ENCODE data around the gene MYBPC2. TPM values are rescaled to one million over a fixed set of nuclear protein-coding genes. Genes with fewer than 3 reads are reported as not detected.

MYBPC2 gene
- total RNA-seq, 1 experiment from 2014 or later: not detected

GRCh38 chr19:50462970-50463369 lies 30.3 kb downstream of the MYBPC2 start:
- no peak for TF ChIP-seq CTCF (conservative IDR thresholded peaks at IDR 0.05; ENCODE audit: low read depth, low read length)
- TF ChIP-seq EZH2 (IDR thresholded peaks at IDR 0.05; ENCODE audit: borderline replicate concordance, low read depth, low read length, poor library complexity, severe bottlenecking): no peak
- POLR2A ChIA-PET (ENCODE audit: low non-redundant PET): no interaction called here

GRCh38 chr19:50464348-50464747 lies 31.7 kb downstream of the MYBPC2 start:
- TF ChIP-seq EZH2 (IDR thresholded peaks at IDR 0.05; ENCODE audit: borderline replicate concordance, low read depth, low read length, poor library complexity, severe bottlenecking): no peak
- TF ChIP-seq CTCF (conservative IDR thresholded peaks at IDR 0.05; ENCODE audit: low read depth, low read length): no peak
- no peaks in the 10 kb centered on the region for H3K27me3 ChIP-seq (replicated peaks; ENCODE audit: insufficient read depth, low read depth, low read length, poor library complexity)
- ChIA-PET POLR2A (ENCODE audit: low non-redundant PET) (no interaction called here), CTCF (no interaction called here)
- no TSS peak for BruUV-seq (replicated peaks)
- H3K9me3 ChIP-seq (ENCODE audit: low read depth, low read length, poor library complexity, severe bottlenecking): no peaks in the 10 kb centered on the region
- H3K36me3 ChIP-seq (ENCODE audit: insufficient read depth, low read length, poor library complexity, severe bottlenecking): no peaks in the 10 kb centered on the region
- no peak overlapping the region for H3K27ac ChIP-seq (ENCODE audit: low read depth, low read length, poor library complexity, severe bottlenecking)
- H3K4me3 ChIP-seq (ENCODE audit: low read depth, low read length, poor library complexity, severe bottlenecking): no peak overlapping the region
- H3K4me1 ChIP-seq (ENCODE audit: insufficient read depth, low read length, poor library complexity, severe bottlenecking): no peaks in the 10 kb centered on the region
- DNase-seq (ENCODE audit: low spot score): no peak
- intact Hi-C loops (cut with micrococcal nuclease; ENCODE audit: unreplicated experiment): no loop called here

More at GRCh38 chr19:50462970-50463369, 30.3 kb downstream of the MYBPC2 start:
- H3K27me3 ChIP-seq (replicated peaks; ENCODE audit: insufficient read depth, low read depth, low read length, poor library complexity): peaks cover 4% of the 10 kb centered on the region
- H3K27ac ChIP-seq (ENCODE audit: low read depth, low read length, poor library complexity, severe bottlenecking): no peak overlapping the region
- H3K4me1 ChIP-seq (ENCODE audit: insufficient read depth, low read length, poor library complexity, severe bottlenecking): peaks cover 5% of the 10 kb centered on the region
- BruUV-seq (replicated peaks): no TSS peak
- no peak overlapping the region for H3K4me3 ChIP-seq (ENCODE audit: low read depth, low read length, poor library complexity, severe bottlenecking)
- DNase-seq (ENCODE audit: low spot score): no peak
- H3K9me3 ChIP-seq (ENCODE audit: low read depth, low read length, poor library complexity, severe bottlenecking): no peaks in the 10 kb centered on the region
- H3K36me3 ChIP-seq (ENCODE audit: insufficient read depth, low read length, poor library complexity, severe bottlenecking): no peaks in the 10 kb centered on the region
- intact Hi-C loops (cut with micrococcal nuclease; ENCODE audit: unreplicated experiment): no loop called here
- CTCF ChIA-PET: no interaction called here

GRCh38 chr19:50465000-50465399 lies 32.3 kb downstream of the MYBPC2 start:
- H3K36me3 ChIP-seq (ENCODE audit: insufficient read depth, low read length, poor library complexity, severe bottlenecking): no peaks in the 10 kb centered on the region
- no peak overlapping the region for H3K27ac ChIP-seq (ENCODE audit: low read depth, low read length, poor library complexity, severe bottlenecking)
- no peaks in the 10 kb centered on the region for H3K4me1 ChIP-seq (ENCODE audit: insufficient read depth, low read length, poor library complexity, severe bottlenecking)
- H3K4me3 ChIP-seq (ENCODE audit: low read depth, low read length, poor library complexity, severe bottlenecking): no peak overlapping the region
- intact Hi-C loops (cut with micrococcal nuclease; ENCODE audit: unreplicated experiment): no loop called here
- ChIA-PET CTCF (no interaction called here), POLR2A (ENCODE audit: low non-redundant PET) (no interaction called here)
- H3K27me3 ChIP-seq (replicated peaks; ENCODE audit: insufficient read depth, low read depth, low read length, poor library complexity): no peaks in the 10 kb centered on the region
- DNase-seq (ENCODE audit: low spot score): no peak
- BruUV-seq (replicated peaks): no TSS peak
- no peaks in the 10 kb centered on the region for H3K9me3 ChIP-seq (ENCODE audit: low read depth, low read length, poor library complexity, severe bottlenecking)
- TF ChIP-seq EZH2 (IDR thresholded peaks at IDR 0.05; ENCODE audit: borderline replicate concordance, low read depth, low read length, poor library complexity, severe bottlenecking) (no peak), CTCF (conservative IDR thresholded peaks at IDR 0.05; ENCODE audit: low read depth, low read length) (no peak)

All from A673 (cell line).